Measurements from ENCODE around the gene MINPP1. TPM values are rescaled to one million over a fixed set of nuclear protein-coding genes. Genes with fewer than 3 reads are reported as not detected.
A peak's percentile ranks its signal among the peaks of the same experiment; 100 is the strongest.

The MINPP1 gene
- total RNA-seq, 6 experiments from 2014 or later: 14.4 to 28.2 (median 25.0) TPM

GRCh38 chr10:87593702-87594101 is 89.0 kb downstream of the MINPP1 start:
- Histone ChIP-seq H3K27ac (peak overlapping the region in 1 of 3 donors; percentile 47), H3K4me1 (peaks cover 0 to 71% (median 29%) of the 10 kb centered on the region in 4 donors), H3K27me3 (no peaks in the 10 kb centered on the region), H3K4me3 (no peak overlapping the region), H3K9me3 (no peaks in the 10 kb centered on the region), H3K36me3 (no peaks in the 10 kb centered on the region)
- no peak for TF ChIP-seq CTCF (IDR thresholded peaks at IDR 0.05)
- no peak for TF ChIP-seq POLR2A (IDR thresholded peaks at IDR 0.05)
- no peak for ATAC-seq
- intact Hi-C loops (cut with DNase I): no loop called here
- no peak for DNase-seq

- TF ChIP-seq CTCF (IDR thresholded peaks at IDR 0.05): no peak
- TF ChIP-seq POLR2A (IDR thresholded peaks at IDR 0.05): no peak
- Histone ChIP-seq H3K36me3 (no peaks in the 10 kb centered on the region), H3K27me3 (no peaks in the 10 kb centered on the region), H3K9me3 (no peaks in the 10 kb centered on the region), H3K4me3 (no peak overlapping the region), H3K27ac (peak overlapping the region in 2 of 3 donors; percentile 47 to 49), H3K4me1 (peaks cover 0 to 70% (median 29%) of the 10 kb centered on the region in 4 donors)
- intact Hi-C loops (cut with DNase I): no loop called here
- ATAC-seq: no peak
- no peak for DNase-seq
- 77% methylated on average over 1 of the region's 1 CpG for WGBS (ENCODE audit: insufficient coverage, low coverage, low lambda C conversion rate, missing lambda C conversion rate)
These were observed 89.5 kb downstream of the MINPP1 start for GRCh38 chr10:87594181-87594580.

- H3K27ac ChIP-seq: peak overlapping the region in 2 of 3 donors; percentile 47 to 49
- peak; percentile 36 to 56 (median 52) for ATAC-seq
These were observed 90.2 kb downstream of the MINPP1 start for GRCh38 chr10:87594864-87595263.

GRCh38 chr10:87596351-87596750 is 91.7 kb downstream of the MINPP1 start:
- no peak overlapping the region for H3K27ac ChIP-seq
- H3K4me1 ChIP-seq: peaks cover 0 to 50% (median 21%) of the 10 kb centered on the region in 4 donors
- TF ChIP-seq POLR2A (IDR thresholded peaks at IDR 0.05): no peak
- no peaks in the 10 kb centered on the region for H3K27me3 ChIP-seq
- 33% methylated on average over 1 of the region's 1 CpG for WGBS (ENCODE audit: insufficient coverage, low coverage, low lambda C conversion rate, missing lambda C conversion rate)
- H3K9me3 ChIP-seq: no peaks in the 10 kb centered on the region
- H3K4me3 ChIP-seq: no peak overlapping the region
- H3K36me3 ChIP-seq: no peaks in the 10 kb centered on the region
- no peak for DNase-seq
- no peak for ATAC-seq
- intact Hi-C loops (cut with DNase I): no loop called here

More at GRCh38 chr10:87594864-87595263, 90.2 kb downstream of the MINPP1 start:
- H3K4me3 ChIP-seq: no peak overlapping the region
- 19% methylated on average over 2 of the region's 2 CpGs for WGBS (ENCODE audit: insufficient coverage, low coverage, low lambda C conversion rate, missing lambda C conversion rate)
- H3K9me3 ChIP-seq: no peaks in the 10 kb centered on the region
- TF ChIP-seq CTCF (IDR thresholded peaks at IDR 0.05) (no peak), POLR2A (IDR thresholded peaks at IDR 0.05) (no peak)
- H3K36me3 ChIP-seq: no peaks in the 10 kb centered on the region
- intact Hi-C loops (cut with DNase I): no loop called here
- no peaks in the 10 kb centered on the region for H3K27me3 ChIP-seq
- peak in 1 of 3 donors; percentile 58 for DNase-seq
- peaks cover 0 to 65% (median 27%) of the 10 kb centered on the region in 4 donors for H3K4me1 ChIP-seq

GRCh38 chr10:87598700-87599099 is 94.0 kb downstream of the MINPP1 start:
- TF ChIP-seq CTCF (IDR thresholded peaks at IDR 0.05) (no peak), POLR2A (IDR thresholded peaks at IDR 0.05) (no peak)
- Histone ChIP-seq H3K27me3 (no peaks in the 10 kb centered on the region), H3K27ac (peak overlapping the region; percentile 54 to 70 (median 62)), H3K4me3 (peak overlapping the region in 1 of 3 donors; percentile 1), H3K36me3 (no peaks in the 10 kb centered on the region), H3K9me3 (no peaks in the 10 kb centered on the region), H3K4me1 (peaks cover 0 to 33% (median 15%) of the 10 kb centered on the region in 4 donors)
- peak in 1 of 3 donors; percentile 60 for DNase-seq
- peak; percentile 84 to 95 (median 88) for ATAC-seq
- intact Hi-C loops (cut with DNase I): no loop called here
- WGBS (ENCODE audit: insufficient coverage, low coverage, low lambda C conversion rate, missing lambda C conversion rate): 31% methylated on average over 8 of the region's 8 CpGs
